GM19043 (cell line): ENCODE results near the gene CACNG6.
"Not testable (repeated sequence)": the region's sequence is repeated elsewhere in the genome, so short reads cannot be mapped to it uniquely, and the experiment has no call there.

Source experiments
- ATAC-seq: cut with Tn5 transposase; IDR thresholded peaks from one replicate; pipeline ENCODE4 v1.9.1; 2021; ENCODE audit warnings: low read depth; ENCODE audit not compliant: unreplicated experiment

The CACNG6 gene, protein sequence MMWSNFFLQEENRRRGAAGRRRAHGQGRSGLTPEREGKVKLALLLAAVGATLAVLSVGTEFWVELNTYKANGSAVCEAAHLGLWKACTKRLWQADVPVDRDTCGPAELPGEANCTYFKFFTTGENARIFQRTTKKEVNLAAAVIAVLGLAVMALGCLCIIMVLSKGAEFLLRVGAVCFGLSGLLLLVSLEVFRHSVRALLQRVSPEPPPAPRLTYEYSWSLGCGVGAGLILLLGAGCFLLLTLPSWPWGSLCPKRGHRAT

DNA sequence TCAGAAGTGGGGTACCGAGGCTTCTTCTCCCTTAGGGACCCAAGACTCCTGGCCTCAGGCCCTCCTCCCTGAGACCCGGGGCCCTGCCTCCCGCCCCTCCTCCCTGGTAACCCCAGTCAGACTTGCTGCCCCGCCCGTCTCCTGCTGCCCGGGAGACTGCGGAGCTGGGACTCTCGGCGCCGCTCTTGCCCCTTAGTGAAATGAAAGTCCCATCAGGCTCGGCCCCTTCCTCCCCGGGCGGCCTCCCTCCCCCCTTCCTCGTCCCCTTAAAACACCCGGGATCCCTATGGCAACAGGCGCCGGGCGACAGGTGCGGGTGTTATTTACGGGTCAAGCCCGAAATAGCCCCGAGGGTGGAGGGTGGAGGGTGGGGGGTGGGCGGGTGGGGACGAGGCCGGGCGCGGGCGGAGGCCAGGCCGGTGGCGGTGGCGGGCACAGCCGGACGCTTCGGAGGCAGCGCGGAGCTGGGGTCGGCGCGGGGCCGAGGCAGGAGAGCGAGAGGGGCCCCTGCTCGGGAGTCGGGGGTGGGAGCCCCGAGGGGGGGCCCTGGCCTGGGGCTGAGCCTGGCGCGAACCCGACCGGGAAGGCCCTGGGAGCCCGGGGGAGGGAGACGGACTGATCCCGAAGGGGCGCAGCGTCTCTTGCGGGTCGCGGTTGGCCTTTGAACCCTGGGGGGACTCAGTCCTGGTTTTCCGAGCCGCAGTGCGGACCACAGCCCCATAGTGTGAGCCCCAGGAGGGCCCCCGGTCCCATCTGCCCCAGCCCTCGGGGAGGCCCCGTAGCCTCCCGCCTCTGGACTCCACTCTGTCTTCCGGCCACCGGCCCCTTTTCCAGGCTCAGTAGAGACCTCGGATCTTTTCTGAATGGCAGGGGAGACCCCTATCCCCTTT lies at the start of gene CACNG6:
Gene CACNG6 (plus strand): TSS at position 414 of the 890 bp plus-strand sequence. CDS start 1,241 bp downstream, outside the sequence.
- ATAC-seq = no peak

DNA sequence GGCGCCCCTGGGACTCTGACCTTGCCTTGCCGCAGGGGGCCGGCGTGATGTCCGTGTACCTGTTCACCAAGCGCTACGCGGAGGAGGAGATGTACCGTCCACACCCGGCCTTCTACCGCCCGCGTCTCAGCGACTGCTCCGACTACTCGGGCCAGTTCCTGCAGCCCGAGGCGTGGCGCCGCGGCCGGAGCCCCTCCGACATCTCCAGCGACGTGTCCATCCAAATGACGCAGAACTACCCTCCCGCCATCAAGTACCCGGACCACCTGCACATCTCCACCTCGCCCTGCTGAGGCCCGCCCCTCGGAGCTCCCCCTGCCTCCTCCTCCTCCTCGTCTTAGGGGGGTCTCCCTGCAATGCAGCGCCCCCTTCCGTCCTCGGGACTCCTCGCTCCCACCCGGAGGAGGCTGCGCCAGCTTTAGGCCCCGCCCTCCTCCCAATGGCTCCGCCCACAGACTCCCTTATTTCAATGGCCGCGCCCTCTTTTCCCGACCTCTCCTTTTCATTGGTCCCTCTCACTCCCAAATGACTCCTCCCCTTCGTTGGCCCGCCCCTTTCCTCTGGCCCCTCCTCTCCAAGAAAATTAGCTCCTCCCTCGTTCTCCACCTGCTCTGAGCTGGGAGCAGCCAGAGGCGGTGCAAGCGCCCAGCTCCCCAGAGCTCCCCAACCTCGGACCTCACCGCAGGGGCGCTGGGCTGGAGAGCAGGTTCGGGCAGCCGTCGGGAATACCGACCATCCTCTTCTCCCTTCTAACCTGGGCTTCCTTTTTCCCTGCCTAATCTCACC lies 49.2 kb upstream of the CACNG6 start:
- no peak for ATAC-seq

DNA sequence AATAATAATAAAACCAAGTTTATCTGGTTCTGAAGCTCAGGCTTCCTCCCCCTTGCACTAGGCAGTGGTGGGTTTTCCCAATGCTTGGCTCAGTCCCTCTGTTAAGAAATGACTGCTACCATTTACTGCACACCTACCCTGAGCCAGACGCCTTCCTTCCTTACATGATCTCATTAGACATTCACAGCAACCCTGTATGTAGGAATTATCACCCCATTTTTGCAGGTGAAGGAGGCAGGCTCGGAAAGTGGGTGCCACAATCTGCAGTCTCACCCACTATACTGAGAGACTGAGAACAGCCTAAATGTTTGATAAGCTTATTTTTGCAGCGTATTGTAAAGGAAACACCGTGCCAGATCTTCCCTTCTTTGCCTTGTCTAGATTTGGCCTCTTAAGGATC lies 47.0 kb upstream of the CACNG6 start:
- no peak for ATAC-seq

DNA sequence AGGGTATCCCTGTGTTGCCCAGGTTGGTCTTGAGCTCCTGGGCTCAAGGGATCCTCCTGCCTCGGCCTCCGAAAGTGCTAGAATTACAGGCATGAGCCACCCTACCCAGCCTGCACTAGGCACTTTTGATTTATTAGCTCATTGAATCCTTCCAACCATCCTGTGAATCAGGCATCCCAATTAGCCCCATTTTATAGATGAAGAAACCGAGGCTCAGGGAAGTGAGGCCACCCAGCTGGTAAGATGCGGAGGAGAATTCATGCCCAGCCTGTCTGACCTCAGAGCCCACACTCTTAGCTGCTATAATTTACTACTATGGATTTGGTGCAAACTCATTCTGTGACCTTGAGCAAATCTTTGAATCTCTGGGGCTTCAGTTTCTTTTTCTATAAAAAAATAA lies 46.5 kb upstream of the CACNG6 start:
- ATAC-seq = no peak

DNA sequence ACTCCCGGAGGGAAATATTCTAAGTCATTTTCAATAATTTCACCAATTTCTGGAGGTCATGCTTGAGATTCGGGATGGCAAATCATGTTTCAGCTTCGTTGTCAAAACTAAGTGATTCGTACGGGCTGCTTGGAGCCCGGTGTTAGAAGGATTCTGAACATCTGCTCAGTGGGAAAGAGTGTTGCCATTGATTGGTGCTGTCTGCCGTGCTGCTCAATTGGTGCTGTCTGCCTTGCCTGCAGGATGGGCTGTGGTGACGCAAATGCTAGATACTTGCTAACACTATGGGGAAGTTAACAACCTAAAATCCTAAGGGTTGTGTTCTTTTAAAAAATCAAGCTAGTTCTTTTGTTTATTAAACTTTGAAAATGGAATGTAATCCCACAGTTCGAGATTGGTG lies 46.0 kb upstream of the CACNG6 start:
- ATAC-seq = no peak

DNA sequence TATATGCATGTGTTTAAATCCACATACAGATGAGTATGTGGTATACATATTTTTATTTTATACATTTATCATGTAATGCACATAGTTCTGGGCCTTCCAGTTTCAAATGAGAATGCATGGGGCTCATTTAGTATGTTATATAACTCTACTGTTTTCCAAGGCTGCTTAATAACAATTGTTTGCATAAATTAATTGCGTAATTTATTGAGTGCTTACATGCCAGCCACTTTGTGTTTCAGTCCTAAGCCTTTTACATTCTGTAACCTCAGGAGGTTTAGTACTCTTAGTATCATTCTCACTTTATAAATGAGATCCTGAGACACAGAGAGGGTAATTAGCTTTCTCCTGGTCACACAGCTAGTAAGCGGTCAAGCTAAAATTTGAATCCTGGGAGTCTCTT lies 45.4 kb upstream of the CACNG6 start:
- no peak for ATAC-seq

DNA sequence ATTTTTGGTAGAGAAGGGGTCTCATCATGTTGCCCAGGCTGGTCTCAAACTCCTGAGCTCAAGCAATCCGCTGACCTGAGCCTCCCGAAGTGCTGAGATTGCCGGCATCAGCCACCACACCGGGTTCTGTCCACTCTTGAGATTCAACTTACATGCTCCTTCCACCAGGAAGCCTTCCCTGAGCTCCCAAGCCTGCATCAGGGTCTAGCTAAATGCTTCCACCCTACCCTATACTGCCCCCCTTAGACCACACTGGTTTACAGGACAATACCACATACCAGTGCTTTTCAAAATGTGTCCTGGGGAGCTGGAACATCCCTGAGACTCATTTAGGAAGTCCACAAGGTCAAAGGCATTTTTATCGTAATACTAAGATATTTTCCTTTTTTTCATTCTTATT lies 43.8 kb upstream of the CACNG6 start:
- ATAC-seq = no peak

DNA sequence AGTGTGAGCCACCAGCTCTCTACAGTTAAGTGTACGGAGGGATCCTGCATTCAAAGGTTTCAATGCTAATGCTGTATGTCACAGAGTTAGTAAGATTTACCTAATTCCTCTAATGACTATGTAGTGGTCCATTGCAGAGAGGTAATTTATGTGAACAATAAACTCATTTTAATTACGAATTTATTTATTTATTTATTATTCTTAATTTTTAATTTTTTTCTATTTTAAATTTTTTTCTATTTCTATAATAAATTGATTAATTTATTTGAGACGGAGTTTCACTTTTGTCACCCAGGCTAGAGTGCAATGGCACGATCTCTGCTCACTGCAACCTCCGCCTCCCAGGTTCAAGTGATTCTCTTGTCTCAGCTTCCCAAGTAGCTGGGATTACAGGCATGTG lies 42.8 kb upstream of the CACNG6 start:
- not testable (repeated sequence) for ATAC-seq

DNA sequence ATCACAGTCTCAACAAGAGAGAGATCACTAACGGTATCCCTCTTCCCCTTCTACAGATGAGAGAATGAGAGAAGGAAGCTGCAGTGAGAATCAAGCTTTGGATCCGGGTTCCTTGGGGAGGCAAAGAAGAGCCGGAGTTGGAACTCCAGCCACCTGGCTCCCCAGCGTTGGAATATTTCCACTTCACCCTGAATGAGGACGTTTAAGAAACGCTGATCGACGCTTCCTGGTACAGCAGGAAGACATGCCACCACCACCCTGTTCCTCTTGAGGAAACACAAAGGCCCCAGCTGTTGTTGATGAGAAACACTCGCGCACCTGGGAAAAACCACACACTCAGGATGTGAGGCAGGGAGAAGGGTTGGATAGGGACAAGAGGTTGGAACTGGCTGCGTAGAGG lies 40.0 kb upstream of the CACNG6 start:
- ATAC-seq = no peak

DNA sequence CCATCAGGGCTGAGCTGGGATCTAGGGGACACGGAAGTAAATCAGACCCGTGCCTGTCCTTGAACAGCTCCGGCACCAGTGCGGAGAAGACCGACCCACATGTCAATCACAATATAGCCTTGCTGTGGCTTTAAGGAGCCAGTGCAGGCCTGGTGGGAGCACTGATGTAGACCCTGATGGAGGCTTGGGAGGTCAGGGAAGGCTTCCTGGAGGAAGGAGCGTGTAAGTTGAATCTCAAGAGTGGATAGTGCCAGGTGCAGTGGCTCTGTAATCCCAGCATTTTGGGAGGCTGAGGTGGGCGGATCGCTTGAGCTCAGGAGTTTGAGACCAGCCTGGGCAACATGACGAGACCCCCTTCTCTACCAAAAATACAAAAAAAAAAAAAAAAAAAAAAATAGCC lies 39.5 kb upstream of the CACNG6 start:
- ATAC-seq = no peak

DNA sequence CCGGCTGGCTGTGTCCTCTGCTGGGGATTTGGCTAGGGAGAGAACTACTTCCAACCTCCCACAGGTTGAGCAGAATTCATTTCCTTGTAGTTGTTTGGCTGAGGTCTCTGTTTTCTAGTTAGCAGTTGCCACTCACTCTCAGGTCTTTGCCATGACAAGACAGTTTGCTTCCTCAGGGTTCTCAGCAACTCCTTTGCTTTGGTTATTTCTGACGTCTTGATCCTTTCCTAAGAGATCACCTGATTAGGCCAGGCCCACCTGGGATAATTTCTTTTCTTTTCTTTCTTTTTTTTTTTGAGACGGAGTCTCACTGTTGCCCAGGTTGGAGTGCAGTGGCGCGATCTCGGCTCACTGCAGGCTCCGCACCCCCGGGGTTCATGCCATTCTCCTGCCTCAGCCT lies 38.1 kb upstream of the CACNG6 start:
- no peak for ATAC-seq

DNA sequence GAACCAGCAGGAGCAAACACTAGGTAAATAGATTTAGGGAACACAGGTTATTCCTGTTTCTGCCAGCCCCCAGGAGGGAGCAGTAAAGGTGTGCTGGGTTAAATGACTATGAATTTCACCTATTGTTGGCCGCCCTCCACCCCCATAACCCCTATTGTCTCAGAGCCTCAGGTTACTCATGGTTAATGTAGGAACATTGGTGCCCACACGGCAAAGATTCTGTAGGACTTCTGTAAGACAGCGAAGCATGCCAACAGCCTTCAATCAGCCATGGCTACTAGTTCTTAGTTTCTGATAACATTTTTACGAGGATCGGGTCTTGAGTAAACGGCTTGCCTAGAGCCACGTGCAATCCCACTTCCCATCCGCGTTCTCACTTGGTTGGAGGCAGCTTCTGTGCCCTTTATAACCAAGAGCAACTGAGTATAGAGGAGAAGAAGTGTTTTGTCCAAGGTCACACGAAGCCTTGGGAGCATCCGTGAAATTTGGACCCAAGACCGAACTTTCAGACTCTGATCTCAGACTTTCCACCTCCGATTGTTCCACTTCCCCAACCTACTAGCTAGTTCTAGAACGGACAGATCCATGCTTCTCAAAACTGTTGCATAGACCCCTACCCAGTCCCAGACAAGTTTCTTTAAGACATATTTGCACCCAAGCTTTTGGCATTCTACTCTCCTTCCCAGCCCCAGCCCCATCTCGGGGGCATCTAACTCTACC lies 33.8 kb upstream of the CACNG6 start:
- ATAC-seq = no peak

DNA sequence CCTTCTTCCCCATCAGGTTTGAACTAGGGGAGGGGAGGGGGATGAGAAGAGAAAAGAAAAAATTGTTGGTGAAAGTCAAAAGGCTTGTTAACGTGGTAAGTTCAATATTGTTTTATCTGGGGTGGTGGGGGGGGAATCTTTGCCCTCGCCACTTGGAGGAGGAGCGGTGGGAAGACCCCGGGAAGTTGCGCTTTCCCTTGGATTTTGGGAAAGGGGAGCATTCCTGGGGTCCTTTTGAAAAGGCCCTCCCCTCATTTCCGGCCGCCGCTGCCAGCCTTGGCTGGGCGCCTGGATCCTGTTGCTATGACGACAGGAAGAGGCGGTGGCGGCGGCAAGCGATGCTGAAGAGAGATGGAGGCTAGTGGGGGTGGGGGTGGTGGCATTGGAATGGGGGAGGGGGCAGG lies 33.3 kb upstream of the CACNG6 start:
- no peak for ATAC-seq

DNA sequence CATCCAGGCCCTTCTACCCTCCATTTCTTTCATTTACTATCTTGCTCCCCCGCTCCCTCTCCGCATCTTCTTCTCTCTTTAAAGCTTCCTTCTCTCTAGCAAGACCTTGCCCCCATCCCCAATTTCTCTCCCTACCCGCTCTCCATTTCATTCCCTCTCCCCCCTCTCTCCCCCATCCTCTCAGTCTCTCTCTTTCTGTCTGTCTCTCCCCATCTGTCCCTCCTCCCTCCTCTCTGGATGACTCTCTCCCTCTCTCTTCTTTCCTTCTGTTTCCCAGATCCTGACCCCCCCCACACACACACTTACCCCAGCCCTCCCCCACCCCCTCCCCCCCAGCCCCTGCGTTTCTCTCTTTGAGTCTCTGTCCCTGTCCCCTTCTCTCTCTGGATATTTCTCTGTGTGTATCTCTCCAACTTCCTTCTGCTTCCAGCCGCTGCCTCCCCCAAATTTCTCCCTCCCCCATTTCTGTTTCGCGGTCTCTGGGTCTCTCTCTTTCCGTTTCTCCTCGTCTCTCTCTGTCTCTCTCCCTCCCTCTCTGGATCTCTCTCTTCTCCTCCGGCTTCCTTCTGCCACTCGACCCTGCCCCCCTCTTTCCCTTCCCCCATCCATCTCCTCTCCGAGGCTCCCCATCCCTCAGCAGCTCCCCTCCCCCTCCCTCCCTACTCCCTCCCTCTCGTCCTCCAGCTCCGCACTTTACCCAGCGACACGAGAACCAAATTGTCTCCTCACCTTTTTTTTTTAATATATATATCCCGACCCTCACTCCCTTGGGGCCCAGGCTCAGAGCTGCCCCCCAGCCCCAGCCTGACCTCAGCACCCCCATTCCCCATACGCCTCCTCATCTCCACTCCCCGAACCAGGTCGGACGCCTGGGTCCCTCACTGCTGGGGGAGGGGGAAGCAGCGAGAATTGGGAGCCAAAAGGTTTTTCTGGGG lies 32.3 kb upstream of the CACNG6 start:
- no peak for ATAC-seq

DNA sequence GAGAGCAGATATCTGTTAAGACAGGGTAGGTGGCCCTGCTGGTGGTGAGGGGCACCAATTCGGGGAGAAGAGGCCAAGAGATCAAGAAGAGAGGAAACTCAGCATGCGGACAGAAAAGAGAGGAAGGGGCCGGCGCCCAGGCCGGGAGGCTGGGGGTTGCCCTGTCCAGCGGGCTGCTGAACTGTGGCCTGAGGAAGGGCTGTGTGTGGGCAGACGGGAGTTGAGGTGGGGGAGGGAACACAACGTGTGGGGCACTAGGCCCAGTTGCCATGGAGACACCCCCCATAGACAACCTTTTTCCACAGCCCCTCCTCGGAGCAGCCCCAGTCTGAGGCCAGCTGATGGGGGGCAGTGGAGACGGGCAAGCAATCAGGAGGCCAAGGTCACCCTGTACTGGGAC lies 31.2 kb upstream of the CACNG6 start:
- ATAC-seq = no peak

DNA sequence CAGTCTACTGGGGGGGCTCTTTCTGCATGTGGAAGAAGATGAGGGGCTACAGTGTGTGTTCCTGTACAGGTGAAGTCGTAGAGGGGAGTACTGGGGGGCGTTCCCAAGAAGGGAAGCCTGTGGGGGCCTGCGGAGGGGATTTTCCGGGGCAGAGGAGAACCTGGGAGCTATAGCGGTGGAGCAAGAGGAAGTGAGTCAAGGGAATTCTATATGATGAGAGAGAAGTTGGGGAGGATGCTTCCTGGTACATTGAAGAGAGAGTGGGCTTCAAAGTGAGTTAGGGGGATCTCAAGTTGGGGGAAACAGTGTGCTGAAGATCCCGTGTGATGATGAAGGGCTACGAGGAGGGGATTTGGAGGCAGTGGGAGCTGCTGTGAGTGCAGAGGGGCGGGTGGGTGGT lies 30.6 kb upstream of the CACNG6 start:
- ATAC-seq = no peak

DNA sequence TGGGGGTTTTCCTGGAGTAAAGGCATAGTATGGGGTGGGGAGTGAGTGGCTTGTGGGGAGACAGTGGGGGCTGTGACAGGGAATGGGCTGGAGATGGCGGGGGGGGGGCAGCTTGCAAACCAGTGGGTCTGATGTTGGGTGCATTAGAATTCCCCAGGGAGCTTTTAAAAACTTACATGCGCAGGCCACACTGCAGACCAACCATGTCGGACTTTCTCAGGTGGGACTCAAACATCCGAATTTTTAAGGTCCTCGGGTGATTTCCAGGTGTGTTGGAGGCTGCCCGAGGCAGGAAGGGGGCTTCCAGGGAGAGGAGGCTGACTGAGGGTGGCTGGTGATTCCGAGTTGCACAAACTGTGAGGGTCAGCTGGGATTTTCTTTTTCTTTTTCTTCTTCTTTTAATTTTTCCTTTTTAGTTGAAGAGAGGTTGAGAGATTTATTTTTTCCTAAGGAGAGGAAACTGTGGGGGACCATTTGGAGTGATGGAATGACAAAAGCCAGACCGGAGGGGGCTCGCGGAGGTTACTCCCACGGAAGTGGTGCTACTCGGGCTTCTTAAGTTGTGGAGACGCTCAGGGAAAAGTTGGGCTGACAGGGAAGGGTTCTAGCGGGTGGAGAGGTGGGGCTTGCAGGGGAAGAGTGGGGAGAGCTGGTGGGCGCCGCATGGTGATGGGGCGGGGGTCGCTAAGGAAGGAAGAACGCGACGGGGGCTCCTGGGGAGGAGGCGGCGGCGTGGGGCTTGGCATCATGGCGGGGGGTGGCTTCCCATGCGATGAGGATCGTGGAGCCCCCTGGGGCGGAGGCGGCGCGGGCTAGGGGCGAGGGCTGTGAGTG lies 29.7 kb upstream of the CACNG6 start:
- ATAC-seq = no peak

DNA sequence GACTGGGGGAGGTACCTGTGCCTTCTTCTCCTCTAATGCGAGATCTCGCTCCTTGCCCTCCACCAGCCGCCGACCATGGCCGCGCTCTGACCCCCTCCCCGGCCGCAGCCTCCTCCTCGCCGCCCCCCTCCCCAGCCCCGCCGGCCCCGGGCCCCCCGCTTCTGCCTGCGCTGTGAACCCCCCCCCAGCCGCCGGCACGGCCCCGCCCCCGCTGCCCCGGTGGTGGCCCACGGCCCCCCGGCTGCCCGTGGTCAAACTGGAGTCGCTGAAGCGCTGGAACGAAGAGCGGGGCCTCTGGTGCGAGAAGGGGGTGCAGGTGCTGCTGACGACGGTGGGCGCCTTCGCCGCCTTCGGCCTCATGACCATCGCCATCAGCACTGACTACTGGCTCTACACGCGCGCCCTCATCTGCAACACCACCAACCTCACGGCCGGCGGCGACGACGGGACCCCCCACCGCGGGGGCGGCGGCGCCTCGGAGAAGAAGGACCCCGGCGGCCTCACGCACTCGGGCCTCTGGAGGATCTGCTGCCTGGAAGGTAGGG lies 28.5 kb upstream of the CACNG6 start, which contains the start of gene CACNG8:
Gene CACNG8 (plus strand): TSS at position 51 of the 545 bp plus-strand sequence.
- no peak for ATAC-seq
